ENCODE results near the gene CNTN2.

DNA sequence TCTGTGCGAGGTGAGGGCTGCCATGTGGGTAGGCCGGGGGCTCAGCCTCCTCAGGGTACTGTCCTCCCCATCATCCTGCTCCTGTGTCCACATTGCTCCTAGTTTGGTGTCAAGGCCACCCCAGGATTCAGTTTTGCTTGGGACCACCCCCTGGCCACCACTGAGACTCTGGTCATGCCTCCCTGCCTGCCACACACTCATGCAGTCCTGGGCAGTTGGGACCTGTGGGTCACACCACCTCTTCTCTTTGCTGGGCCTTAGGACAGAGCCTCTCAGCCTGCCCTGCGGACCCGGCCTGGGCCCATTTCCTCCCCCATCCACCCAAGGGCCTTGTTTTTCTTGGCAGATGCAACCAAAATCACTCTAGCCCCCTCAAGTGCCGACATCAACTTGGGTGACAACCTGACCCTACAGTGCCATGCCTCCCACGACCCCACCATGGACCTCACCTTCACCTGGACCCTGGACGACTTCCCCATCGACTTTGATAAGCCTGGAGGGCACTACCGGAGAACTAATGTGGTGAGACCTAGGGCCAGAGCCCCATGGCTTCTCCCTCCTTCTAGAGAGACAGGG lies 21.8 kb downstream of the CNTN2 start:
- TF ChIP-seq, protein P1, sequence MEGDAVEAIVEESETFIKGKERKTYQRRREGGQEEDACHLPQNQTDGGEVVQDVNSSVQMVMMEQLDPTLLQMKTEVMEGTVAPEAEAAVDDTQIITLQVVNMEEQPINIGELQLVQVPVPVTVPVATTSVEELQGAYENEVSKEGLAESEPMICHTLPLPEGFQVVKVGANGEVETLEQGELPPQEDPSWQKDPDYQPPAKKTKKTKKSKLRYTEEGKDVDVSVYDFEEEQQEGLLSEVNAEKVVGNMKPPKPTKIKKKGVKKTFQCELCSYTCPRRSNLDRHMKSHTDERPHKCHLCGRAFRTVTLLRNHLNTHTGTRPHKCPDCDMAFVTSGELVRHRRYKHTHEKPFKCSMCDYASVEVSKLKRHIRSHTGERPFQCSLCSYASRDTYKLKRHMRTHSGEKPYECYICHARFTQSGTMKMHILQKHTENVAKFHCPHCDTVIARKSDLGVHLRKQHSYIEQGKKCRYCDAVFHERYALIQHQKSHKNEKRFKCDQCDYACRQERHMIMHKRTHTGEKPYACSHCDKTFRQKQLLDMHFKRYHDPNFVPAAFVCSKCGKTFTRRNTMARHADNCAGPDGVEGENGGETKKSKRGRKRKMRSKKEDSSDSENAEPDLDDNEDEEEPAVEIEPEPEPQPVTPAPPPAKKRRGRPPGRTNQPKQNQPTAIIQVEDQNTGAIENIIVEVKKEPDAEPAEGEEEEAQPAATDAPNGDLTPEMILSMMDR (IDR thresholded peaks at IDR 0.05), result no peak
- TF ChIP-seq POLR2AphosphoS5 (IDR thresholded peaks at IDR 0.05) (no peak), POLR2A (IDR thresholded peaks at IDR 0.05) (no peak), EP300 (IDR thresholded peaks at IDR 0.05) (no peak)
